Neural cell (in vitro differentiated cells): ENCODE data around the gene FOXS1.

Source experiments
- CTCF ChIP-seq: fragments of 450-650 bp; IDR thresholded peaks from 2 replicates; pipeline ENCODE4 v1.5.1; 2014; ENCODE audit warnings: antibody characterized with exemption, mild to moderate bottlenecking, moderate library complexity; ENCODE audit not compliant: poor library complexity, severe bottlenecking
- POLR2AphosphoS5 ChIP-seq: IDR thresholded peaks from 2 replicates; pipeline ENCODE4 v1.6.1; 2012
- RAD21 ChIP-seq: fragments of 450-650 bp; conservative IDR thresholded peaks from 2 replicates; pipeline ENCODE4 v1.6.1; 2014; ENCODE audit warnings: antibody characterized with exemption, mild to moderate bottlenecking, moderate library complexity

GRCh38 chr20:31843881-31844280, 1.5 kb downstream of the FOXS1 start:
- TF ChIP-seq CTCF (no peak), POLR2AphosphoS5 (no peak), RAD21 (no peak)
